ENCODE measurements around the gene RPTOR.

GRCh38 chr17:80507965-80508364 is 36.7 kb upstream of the RPTOR start:
- TF ChIP-seq GATA2 (IDR thresholded peaks at IDR 0.05; ENCODE audit: low read depth, low read length) (no peak), GATA3 (IDR thresholded peaks at IDR 0.05; ENCODE audit: low read depth, low read length) (no peak)
